ENCODE results near the gene BAIAP2L1.

GRCh38 chr7:98324782-98325181 lies 76.1 kb downstream of the BAIAP2L1 start:
- no peak for TF ChIP-seq CTCF (IDR thresholded peaks at IDR 0.05; ENCODE audit: low read length)
- TF ChIP-seq EZH2 (optimal IDR thresholded peaks at IDR 0.05; ENCODE audit: low read depth, low read length), result no peak
- no peak for TF ChIP-seq EZH2phosphoT487 (IDR thresholded peaks at IDR 0.05; ENCODE audit: low read length)
